Stimulated activated naive CD8-positive, alpha-beta T cell treated with anti-CD3 and anti-CD28 coated beads, Interleukin-15, Interleukin-2, amounts not matched to agents 100 U/mL and 50 U/mL, for 24 hours (primary cell): ENCODE data around the gene GRID1.

Source experiments
- ATAC-seq: fragments of 150-1000 bp; cut with Tn5 transposase; one replicate; pipeline ENCODE4 v1.10.0; 2021
- DNase-seq: peaks from one replicate; pipeline ENCODE4 v3.0.0; 2021

GRID1 gene

DNA sequence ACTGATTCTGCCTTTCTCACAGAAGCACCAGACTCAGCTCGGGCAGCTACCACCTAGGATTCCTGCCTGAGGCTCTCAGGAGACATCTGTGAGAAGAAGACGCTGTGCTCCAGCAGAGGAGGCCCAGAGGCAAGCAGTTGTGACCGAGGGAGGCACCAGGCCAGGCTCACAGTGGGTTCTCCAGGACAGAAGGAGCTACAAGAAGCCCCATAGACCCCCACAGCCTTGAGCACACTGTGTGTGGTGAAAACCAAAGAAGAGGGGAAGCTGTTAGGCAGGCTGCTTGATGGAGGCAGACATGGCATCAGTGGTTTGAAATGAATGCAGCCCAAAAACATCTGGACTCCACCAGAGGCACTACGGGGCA lies 198.8 kb downstream of the GRID1 start:
- DNase-seq (no peak), ATAC-seq (no peak)

GRCh38 chr10:86167121-86167761 lies 199.4 kb downstream of the GRID1 start:
- ATAC-seq (no peak), DNase-seq (no peak)

- ATAC-seq (no peak), DNase-seq (no peak)
Measured at GRCh38 chr10:86165666-86166065, 200.9 kb downstream of the GRID1 start.

DNA sequence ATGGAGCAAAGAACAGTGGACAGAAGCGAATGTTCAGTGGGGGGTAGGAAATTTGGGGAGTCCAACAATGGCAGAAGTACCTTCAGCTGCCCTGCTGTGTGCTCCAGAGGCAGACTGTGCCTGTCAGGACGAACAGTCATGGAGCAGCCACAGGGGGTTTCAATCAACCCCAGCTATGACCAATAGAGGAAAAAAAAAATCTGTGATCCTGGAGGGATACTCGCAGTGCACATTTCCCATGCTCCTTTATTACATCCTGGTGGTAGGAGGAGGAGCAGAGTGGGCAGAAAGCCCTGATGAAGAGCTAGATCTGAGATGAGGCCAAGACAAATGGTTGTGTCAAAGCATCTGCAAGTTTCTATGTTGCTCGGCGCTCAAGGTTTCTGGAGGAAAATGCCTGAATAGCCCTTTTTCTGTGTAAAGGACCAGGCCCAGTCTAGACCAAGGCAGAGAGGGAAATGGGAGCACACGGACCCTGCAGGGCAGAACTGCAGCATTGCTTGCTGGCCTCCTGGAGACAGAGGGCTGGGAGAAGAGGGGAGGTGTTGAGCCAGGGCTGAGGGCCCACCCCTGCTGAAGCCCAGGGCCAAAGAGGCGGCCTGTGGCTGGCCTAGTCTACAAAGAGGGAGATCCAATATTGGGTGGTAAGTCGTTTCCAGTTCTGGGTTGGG lies 201.5 kb downstream of the GRID1 start:
- DNase-seq: no peak
- ATAC-seq: no peak

DNA sequence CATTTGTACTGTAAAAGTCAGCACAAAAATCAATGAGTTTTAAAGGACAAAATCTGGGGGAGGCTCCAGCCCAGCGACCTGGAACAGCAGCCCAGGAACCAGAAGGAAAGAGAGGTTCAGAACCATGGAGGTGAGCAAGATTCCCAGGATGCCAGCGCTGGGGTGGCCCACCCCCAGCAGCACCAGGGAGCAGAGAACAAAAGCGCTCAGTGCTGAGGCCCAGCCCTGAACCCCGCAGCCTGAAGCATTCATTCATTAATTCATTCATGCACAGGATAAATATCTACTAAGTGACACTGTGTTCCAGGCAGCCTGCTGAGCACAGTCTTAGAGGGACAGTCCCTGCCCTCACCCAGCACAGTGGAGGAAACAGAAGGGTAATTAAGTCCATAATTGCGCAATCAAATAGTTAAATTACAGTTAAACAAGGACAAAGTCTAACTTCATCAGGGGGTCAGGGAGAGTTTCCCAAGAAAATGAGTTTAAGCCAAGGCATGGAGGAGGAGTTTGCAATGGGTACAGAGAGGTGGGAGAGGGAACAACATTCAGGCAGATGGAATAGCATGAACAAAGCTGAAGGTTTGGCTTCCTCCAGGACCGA lies 202.3 kb downstream of the GRID1 start:
- ATAC-seq (no peak), DNase-seq (no peak)

- DNase-seq: no peak
Measured at GRCh38 chr10:86163522-86164173, 202.9 kb downstream of the GRID1 start.

DNA sequence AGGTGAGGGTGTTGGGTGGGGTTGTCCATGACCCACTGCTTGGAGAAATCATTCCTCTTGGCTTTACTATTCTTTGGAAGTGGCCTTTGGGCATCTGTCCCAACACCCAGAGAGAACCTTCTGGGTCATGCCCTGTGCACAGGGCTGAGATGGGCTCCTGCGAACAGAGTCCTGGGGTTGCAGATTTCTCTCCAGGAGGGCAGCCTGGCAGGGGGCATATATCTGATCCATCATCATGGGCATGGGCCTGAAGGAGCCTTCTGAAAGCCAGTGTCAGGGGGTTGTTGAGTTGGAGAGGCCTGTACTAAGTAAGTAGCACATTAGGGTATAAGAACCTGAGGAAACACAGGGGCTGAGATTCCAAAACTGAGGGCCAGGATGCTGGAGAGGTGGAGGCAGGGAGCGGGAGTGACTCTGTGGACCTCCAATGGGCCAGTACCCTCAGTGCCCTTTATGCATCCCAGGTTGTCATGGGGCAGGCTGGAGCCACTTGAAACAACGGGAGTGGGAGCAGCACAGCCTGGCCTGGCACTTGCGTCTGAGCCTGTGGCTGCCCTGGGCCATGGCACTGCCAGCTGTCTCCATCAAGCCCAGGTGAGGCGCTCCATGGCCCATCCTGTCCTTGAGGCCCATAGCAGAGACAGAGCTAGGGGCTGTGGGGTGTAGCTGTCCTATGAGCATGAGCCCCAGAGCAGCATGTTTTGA lies 203.7 kb downstream of the GRID1 start:
- ATAC-seq (no peak), DNase-seq (no peak)

More at GRCh38 chr10:86163522-86164173, 202.9 kb downstream of the GRID1 start:
- no peak for ATAC-seq

- DNase-seq (no peak), ATAC-seq (no peak)
Measured at GRCh38 chr10:86162036-86162435, 204.6 kb downstream of the GRID1 start.

- DNase-seq (no peak), ATAC-seq (no peak)
Measured at GRCh38 chr10:86160890-86161585, 205.6 kb downstream of the GRID1 start.

DNA sequence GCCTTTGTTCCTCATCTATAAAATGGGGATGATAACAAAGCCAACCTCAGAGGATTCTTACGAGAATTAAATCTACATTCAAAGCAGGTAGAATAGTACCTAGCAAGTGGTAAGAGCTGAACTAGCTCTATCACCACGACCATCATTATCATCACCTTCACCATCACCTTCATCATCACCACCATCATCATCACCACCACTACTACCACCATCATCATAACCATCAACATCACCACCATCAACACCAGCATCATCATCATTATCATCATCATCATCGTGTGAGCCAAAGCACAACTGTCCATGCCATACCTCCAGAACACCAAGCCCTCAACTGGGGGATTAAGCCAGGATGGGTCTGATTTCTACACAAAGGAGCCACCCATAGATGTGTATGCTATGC lies 206.8 kb downstream of the GRID1 start:
- DNase-seq (no peak), ATAC-seq (no peak)

- ATAC-seq: no peak
Measured at GRCh38 chr10:86155054-86155921, 211.3 kb downstream of the GRID1 start.

DNA sequence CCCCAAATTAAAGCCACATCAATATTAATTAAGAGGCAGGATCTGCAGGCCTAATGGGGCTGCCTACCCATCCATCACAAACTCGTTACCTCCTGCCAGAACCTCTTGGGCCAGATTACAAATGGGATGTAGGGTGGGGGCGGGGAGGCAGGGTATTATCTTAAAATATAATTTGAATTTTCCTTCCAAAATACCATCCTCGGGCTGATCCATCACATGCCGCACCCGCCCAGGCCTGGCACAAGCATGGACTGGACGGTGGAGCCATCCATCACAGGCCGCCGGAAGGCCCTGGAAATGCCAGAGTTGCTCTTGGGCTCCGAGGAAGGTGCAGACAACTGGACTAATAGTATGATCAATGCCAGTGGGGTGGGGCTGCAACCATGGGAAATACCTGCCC lies 212.8 kb downstream of the GRID1 start:
- DNase-seq: no peak

More at GRCh38 chr10:86155054-86155921, 211.3 kb downstream of the GRID1 start:
- no peak for DNase-seq

DNA sequence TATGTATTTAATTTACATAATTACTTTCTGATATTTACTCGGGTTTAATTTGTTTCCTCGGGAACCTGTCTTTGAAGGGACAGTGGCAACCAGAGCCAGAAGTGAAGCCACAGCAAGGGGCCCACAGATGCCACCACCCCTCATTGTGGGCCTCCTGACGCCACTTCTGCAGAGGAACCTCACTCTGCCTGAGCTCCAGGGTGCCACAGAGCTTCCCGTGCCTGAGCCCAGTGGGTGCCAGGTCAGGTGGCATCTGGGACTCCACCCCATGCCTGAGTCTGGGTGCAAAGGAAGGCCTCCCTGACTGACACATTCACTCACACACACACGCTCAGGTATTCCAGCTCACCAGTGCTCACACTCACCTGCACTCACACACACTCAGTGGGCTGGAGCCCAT lies 213.7 kb downstream of the GRID1 start:
- ATAC-seq (no peak), DNase-seq (no peak)

More for the DNA sequence above, 212.8 kb downstream of the GRID1 start:
- no peak for ATAC-seq

GRCh38 chr10:86152354-86152753 lies 214.2 kb downstream of the GRID1 start:
- no peak for ATAC-seq
- DNase-seq: no peak

- no peak for ATAC-seq
Measured at GRCh38 chr10:86151613-86152012, 215.0 kb downstream of the GRID1 start.

GRCh38 chr10:86149257-86149656 lies 217.3 kb downstream of the GRID1 start:
- DNase-seq (no peak), ATAC-seq (no peak)

More at GRCh38 chr10:86151613-86152012, 215.0 kb downstream of the GRID1 start:
- DNase-seq: no peak

DNA sequence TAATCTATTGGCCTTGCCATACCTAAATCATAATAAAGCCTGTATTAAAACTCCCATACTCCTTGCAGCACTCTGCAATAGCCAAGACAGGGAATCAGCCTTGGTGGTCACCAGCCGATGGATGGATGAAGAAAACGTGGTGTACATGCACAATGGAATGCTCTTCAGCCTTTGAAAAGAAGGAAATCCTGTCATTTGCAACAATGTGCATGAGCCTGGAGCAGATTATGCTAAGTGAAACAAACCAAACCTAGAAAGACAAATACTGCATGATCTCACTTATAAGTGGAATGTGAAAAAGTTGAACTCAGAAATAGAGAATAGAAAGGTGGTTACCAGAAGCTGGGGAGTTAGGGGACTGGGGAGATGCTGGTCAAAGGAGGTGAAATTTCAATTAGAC lies 218.5 kb downstream of the GRID1 start:
- ATAC-seq (no peak), DNase-seq (no peak)

DNA sequence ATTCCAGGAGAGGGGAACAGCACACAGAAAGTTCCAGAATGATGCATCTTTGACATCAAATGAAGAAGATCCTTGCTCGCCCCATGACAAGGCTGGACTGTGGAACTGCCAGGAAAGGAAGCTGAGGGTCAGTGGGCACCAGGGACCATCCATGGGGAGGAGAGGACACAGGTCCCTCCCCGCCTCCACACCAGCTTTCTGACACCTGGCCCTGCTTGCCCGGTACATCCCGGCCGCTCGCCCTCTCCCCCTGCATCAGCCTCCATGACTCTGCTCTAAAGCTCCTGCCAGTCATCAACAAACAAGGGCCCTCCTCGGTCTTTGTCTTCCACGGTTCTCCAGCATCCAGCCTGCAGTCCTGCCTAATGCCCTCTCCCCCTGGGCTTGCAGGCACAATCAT lies 222.3 kb downstream of the GRID1 start:
- DNase-seq (no peak), ATAC-seq (no peak)

DNA sequence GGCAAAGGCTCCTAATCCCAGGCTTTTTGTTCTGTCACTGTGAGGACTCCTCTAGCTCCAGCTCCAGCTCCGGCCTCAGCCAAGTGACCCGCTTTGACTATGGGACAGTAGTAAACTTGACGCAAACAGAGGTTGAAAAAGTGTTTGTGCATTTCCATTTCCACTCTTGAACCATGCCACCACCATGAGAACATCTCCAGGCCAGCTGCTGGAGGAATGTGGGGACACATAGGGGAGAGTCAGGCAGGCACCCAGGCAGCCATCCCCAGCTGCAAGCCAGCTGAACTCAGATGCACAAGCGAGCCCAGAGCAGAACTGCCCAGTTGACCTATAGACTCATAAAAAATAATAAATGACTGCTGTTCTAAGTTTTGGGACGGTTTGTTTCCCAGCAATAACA lies 224.7 kb downstream of the GRID1 start:
- no peak for ATAC-seq
- no peak for DNase-seq

DNA sequence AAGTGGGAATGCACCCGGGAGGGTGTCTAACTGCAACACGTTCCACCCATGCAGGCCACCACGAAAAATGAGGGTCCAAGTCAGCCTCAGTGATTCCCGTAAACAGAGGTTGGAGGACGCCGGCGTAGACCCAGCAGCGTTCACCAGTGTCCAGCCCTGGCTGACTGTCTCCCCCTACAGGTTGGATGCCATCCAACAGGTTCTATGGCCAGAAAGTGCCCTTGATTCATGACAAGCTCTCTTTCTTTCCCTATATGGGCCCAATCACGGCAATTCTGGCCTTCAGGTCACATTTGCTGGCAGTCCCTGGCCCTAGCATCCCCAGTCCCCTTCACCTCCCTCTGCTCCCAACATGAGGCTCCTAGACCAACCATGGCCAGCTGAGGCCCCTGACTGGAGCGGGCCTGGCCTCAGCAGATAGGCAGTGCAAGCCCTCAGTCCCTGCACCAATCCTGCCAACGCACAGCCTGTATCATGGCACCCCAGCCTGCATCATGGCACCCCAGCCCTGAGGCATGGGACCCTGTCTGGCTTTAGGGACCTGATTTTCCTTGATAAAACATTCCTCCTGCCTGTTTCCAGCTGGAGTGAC lies 227.4 kb downstream of the GRID1 start:
- ATAC-seq (no peak), DNase-seq (peak; percentile 32)
